Measurements from ENCODE around the gene SEMA5A.

The SEMA5A gene

DNA sequence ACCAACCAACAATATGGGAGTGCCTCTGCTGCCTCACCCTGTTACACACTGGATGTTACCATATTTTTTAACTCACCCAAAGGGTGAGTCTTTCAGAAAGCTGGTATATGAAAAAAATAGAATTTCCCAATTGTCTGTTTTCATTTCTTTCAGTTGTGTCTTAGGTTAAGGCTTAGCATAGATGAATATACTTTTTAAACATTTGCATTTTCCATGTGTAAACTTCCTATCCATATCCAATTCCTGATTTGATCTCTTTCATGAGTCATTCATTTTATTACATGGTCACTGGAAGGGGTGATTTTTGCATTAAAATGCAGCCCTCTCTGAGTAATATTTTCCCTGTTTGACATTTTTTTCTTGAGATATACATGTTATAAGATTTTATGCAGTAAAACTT is 406.5 kb downstream of the SEMA5A start:
- TF ChIP-seq, protein P1, sequence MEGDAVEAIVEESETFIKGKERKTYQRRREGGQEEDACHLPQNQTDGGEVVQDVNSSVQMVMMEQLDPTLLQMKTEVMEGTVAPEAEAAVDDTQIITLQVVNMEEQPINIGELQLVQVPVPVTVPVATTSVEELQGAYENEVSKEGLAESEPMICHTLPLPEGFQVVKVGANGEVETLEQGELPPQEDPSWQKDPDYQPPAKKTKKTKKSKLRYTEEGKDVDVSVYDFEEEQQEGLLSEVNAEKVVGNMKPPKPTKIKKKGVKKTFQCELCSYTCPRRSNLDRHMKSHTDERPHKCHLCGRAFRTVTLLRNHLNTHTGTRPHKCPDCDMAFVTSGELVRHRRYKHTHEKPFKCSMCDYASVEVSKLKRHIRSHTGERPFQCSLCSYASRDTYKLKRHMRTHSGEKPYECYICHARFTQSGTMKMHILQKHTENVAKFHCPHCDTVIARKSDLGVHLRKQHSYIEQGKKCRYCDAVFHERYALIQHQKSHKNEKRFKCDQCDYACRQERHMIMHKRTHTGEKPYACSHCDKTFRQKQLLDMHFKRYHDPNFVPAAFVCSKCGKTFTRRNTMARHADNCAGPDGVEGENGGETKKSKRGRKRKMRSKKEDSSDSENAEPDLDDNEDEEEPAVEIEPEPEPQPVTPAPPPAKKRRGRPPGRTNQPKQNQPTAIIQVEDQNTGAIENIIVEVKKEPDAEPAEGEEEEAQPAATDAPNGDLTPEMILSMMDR (IDR thresholded peaks at IDR 0.05; ENCODE audit: low read depth, low read length): no peak
- in situ Hi-C loops (cut with HindIII; ENCODE audit: low sequenced_read_pairs): no loop called here
- no peak overlapping the region for H3K4me3 ChIP-seq (ENCODE audit: low read depth, low read length)
- no peak for DNase-seq (ENCODE audit: low read depth, low spot score)

DNA sequence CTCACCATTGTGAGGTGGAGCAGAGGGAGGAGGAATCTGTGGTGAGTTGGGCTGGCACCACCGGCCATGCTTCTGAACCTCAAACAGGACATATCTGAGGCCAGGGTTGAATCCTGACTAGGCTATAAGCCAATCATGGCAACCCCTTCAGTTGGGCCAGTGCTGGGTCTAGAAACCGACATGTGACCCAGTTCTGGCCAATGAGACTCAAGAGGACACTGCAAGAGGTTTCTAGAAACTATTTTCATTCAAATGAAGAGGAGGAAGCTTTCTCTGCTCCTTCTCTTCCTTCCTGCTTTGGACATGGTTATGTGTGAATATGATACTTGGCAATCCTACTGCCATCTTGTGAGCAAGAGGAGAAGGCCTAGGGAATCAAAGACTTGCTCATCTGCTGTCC is 417.7 kb downstream of the SEMA5A start:
- H3K4me3 ChIP-seq (ENCODE audit: low read depth, low read length): no peak overlapping the region
- in situ Hi-C loops (cut with HindIII; ENCODE audit: low sequenced_read_pairs): no loop called here
- no peak for DNase-seq (ENCODE audit: low read depth, low spot score)
- TF ChIP-seq, protein P1 (IDR thresholded peaks at IDR 0.05; ENCODE audit: low read depth, low read length): no peak

DNA sequence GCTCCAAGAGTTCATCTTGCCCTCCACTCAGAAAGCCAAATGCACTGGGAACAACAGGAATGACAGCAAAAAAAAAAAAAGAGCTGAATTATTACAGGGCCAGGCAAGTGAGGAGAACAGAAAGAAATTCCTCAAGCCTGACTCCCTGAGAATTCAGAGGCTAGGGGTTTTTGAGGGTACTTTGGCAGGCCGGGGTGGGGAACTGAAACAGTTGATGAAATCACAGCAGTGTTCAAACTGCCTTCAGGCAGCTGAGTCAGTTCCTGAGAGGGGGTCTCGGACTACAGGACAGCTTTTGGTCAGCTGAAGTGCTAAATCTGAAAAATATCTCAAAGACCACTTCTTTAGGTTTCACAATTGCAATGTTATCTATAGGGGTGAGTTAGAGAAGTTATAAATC is 419.4 kb downstream of the SEMA5A start:
- no peak overlapping the region for H3K4me3 ChIP-seq (ENCODE audit: low read depth, low read length)
- in situ Hi-C loops (cut with HindIII; ENCODE audit: low sequenced_read_pairs): no loop called here
- peak; percentile 70 for DNase-seq (ENCODE audit: low read depth, low spot score)
- TF ChIP-seq, protein P1 (IDR thresholded peaks at IDR 0.05; ENCODE audit: low read depth, low read length): no peak

DNA sequence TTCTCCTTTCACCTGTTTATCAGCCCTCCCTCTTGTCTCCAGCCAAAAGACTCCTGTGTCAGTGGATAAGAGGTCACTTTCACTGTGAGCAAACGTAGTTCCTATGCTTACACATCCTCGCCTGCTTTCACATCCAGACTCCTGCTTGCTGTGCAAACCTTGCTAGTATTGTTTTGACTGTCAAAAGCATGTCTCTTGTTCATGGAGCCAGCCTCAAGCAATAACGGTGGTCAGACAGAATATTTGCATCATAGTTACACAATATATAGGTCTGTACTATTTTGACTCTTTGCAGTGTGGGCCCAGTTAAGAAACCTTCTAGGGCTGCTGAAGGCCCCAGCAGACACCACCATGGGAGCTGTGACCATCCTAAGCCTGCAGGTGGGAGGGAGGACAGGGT is 420.0 kb downstream of the SEMA5A start:
- in situ Hi-C loops (cut with HindIII; ENCODE audit: low sequenced_read_pairs): no loop called here
- TF ChIP-seq, protein P1 (IDR thresholded peaks at IDR 0.05; ENCODE audit: low read depth, low read length): no peak
- no peak overlapping the region for H3K4me3 ChIP-seq (ENCODE audit: low read depth, low read length)
- DNase-seq (ENCODE audit: low read depth, low spot score): no peak

DNA sequence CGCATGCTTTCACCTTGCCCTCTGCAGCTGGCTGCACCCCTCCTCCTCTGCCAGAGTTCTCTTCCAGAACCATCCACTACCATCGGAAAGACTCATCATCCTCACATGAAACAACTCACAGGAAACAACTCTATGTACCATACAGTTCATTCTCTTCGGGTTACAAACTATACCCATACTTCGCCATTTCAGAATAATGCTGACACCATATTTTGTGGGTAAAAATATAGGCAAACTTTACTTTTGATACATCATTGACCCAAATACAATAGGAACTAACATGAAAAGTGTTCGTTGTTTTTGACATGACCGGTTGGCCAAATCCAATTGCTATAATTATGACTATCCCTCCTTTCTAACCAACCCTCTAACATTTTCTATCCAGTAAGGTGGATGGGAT is 421.0 kb downstream of the SEMA5A start:
- no peak for DNase-seq (ENCODE audit: low read depth, low spot score)
- no peak overlapping the region for H3K4me3 ChIP-seq (ENCODE audit: low read depth, low read length)
- TF ChIP-seq, protein P1 (IDR thresholded peaks at IDR 0.05; ENCODE audit: low read depth, low read length): no peak
- in situ Hi-C loops (cut with HindIII; ENCODE audit: low sequenced_read_pairs): no loop called here

DNA sequence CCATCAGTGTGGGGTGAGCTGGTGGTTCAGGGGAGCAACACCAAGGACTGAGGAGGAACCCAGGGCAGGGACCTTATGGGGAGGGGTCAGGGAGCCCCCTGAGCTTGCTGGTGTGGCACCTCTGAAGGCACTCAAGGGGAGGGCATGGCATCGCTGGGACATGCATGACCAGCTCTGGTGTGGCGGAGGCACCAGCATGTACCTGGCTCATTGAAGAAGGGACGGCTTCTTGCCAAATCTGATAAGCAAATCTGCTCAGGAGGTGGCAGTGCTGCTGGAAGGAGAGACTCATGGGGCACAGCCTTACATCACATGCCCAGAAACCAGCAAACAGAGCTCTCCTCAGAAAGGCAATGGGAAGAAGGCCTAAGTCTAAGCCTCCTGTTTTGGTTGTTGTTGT is 421.8 kb downstream of the SEMA5A start:
- TF ChIP-seq, protein P1 (IDR thresholded peaks at IDR 0.05; ENCODE audit: low read depth, low read length): no peak
- in situ Hi-C loops (cut with HindIII; ENCODE audit: low sequenced_read_pairs): no loop called here
- H3K4me3 ChIP-seq (ENCODE audit: low read depth, low read length): no peak overlapping the region
- no peak for DNase-seq (ENCODE audit: low read depth, low spot score)

DNA sequence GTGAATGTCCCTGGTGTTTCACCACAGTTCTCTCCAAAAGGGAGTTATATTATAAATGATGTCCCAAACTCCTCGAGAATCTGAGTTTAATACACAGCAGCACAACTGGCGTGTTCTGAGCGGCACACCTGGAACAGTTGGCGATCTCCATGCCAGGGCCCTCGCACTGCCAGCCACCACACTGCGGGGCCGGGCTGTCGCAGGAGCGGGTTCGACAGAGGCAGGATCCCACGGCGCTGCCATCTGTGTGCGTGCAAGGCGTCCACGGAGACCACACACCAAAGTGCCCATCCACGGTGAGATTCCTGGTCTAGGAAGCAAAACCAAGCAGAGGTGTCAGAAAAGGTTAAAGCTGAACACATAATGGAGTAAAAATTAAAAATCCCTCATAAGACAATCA is 423.3 kb downstream of the SEMA5A start:
- TF ChIP-seq, protein P1 (IDR thresholded peaks at IDR 0.05; ENCODE audit: low read depth, low read length): no peak
- in situ Hi-C loops (cut with HindIII; ENCODE audit: low sequenced_read_pairs): no loop called here
- DNase-seq (ENCODE audit: low read depth, low spot score): no peak
- H3K4me3 ChIP-seq (ENCODE audit: low read depth, low read length): no peak overlapping the region
